ENCODE measurements around the gene CCDC27. TPM values are rescaled to one million over a fixed set of nuclear protein-coding genes. Genes with fewer than 3 reads are reported as not detected.
"Not testable (repeated sequence)": the region's sequence is repeated elsewhere in the genome, so short reads cannot be mapped to it uniquely, and the experiment has no call there.

The CCDC27 gene
- polyA plus RNA-seq, 10 donors = 0.09 to 0.30 (median 0.16) TPM; not detected in 1

GRCh38 chr1:3789421-3790300 is 37.4 kb downstream of the CCDC27 start:
- no peak for DNase-seq

- no peak for DNase-seq
Measured at GRCh38 chr1:3790500-3790923, 38.3 kb downstream of the CCDC27 start.

GRCh38 chr1:3790952-3791351 is 38.7 kb downstream of the CCDC27 start:
- DNase-seq = no peak

- no peak for DNase-seq
Measured at GRCh38 chr1:3795453-3796214, 43.4 kb downstream of the CCDC27 start.

GRCh38 chr1:3796215-3797061 is 44.2 kb downstream of the CCDC27 start, which contains the start of gene LRRC47:
Gene LRRC47 (minus strand): TSS chr1:3796498. CDS start chr1:3796476, 22 bp downstream.
- DNase-seq = peak; percentile 91 to 97 (median 93)

GRCh38 chr1:3799976-3800685 is 47.9 kb downstream of the CCDC27 start:
- no peak for DNase-seq

GRCh38 chr1:3800795-3801194 is 48.5 kb downstream of the CCDC27 start:
- DNase-seq = not testable (repeated sequence)

GRCh38 chr1:3803905-3804626 is 51.8 kb downstream of the CCDC27 start:
- DNase-seq = no peak

- DNase-seq = not testable (repeated sequence)
Measured at GRCh38 chr1:3804627-3804944, 52.3 kb downstream of the CCDC27 start.

GRCh38 chr1:3805038-3805437 is 52.8 kb downstream of the CCDC27 start:
- DNase-seq = no peak

- no peak for DNase-seq
Measured at GRCh38 chr1:3807769-3808168, 55.5 kb downstream of the CCDC27 start.

GRCh38 chr1:3809680-3810079 is 57.4 kb downstream of the CCDC27 start:
- DNase-seq = no peak

GRCh38 chr1:3810149-3810761 is 58.0 kb downstream of the CCDC27 start:
- DNase-seq = not testable (repeated sequence)

GRCh38 chr1:3811595-3811911 is 59.3 kb downstream of the CCDC27 start:
- DNase-seq = no peak

- no peak for DNase-seq
Measured at GRCh38 chr1:3814065-3814464, 61.8 kb downstream of the CCDC27 start.

GRCh38 chr1:3814771-3815561 is 62.7 kb downstream of the CCDC27 start:
- no peak for DNase-seq

GRCh38 chr1:3816331-3817137 is 64.3 kb downstream of the CCDC27 start:
- DNase-seq = no peak

- DNase-seq = no peak
Measured at GRCh38 chr1:3817138-3817740, 65.0 kb downstream of the CCDC27 start.

All from muscle of back (tissue), 11 donors.